ENCODE results near the gene DHRS9.

The DHRS9 gene

DNA sequence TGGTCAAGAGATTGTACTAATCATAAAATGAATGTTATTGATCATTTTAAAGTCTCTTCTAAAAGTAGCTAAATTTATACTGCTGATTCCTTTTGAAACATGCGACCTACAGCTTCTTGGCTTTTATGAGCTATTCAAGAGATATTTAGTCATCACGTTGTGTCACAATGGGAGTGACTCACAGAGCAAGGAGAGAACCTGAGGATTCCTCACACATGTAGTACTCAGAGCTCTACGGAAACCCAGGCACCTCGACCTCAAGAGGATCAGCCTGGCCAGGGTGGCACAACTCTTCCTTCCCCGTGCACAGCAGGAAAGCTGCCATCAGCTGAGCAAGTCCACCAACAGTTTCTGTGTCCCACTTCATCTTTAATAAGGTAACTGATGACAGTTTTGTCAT, at the start of gene DHRS9:
DHRS9 (plus strand) TSS at position 223 of the 400 bp plus-strand sequence. CDS start 12,019 bp downstream, outside the sequence.
- H3K9me3 ChIP-seq (ENCODE audit: control insufficient read depth, low read length): no peaks in the 10 kb centered on the region
- no peak within 1 kb of the TSS for H3K4me3 ChIP-seq (ENCODE audit: low read length)
- H3K9ac ChIP-seq (ENCODE audit: low read length): no peak within 1 kb of the TSS
- no peaks in the 10 kb centered on the region for H3K27me3 ChIP-seq (ENCODE audit: control insufficient read depth, insufficient read depth, low read length)
- no peaks in the 10 kb centered on the region for H3K36me3 ChIP-seq (ENCODE audit: control insufficient read depth, insufficient read depth, low read length)
- H3K4me1 ChIP-seq (ENCODE audit: control insufficient read depth, insufficient read depth, low read length): peaks cover 26% of the 10 kb centered on the region

GRCh38 chr2:169023161-169023560, 46.2 kb upstream of the DHRS9 start:
- Histone ChIP-seq H3K4me1 (ENCODE audit: control insufficient read depth, insufficient read depth, low read length) (no peaks in the 10 kb centered on the region), H3K9ac (ENCODE audit: low read length) (no peak overlapping the region), H3K27me3 (ENCODE audit: control insufficient read depth, insufficient read depth, low read length) (no peaks in the 10 kb centered on the region), H3K9me3 (ENCODE audit: control insufficient read depth, low read length) (no peaks in the 10 kb centered on the region), H3K36me3 (ENCODE audit: control insufficient read depth, insufficient read depth, low read length) (no peaks in the 10 kb centered on the region), H3K4me3 (ENCODE audit: low read length) (no peak overlapping the region)

DNA sequence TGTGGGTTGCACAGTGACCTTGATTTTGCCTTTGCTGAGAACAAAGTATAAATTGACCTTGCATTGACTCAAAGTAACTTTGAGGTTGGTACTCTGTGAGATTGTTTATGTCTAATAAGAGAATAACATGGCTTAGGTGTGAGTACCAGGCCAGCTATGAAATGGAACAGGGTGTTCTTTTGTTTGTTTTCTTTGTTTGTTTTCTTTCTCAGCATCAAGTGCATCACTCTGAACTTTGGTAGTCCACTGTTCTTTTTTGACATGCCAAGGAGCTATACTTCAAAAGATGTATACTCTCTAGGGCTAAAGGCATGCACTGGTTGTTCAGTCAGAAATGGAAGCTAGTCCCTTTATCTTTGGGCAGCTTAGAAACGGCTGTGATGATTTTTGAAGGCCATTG, 43.3 kb upstream of the DHRS9 start:
- Histone ChIP-seq H3K4me1 (ENCODE audit: control insufficient read depth, insufficient read depth, low read length) (no peaks in the 10 kb centered on the region), H3K4me3 (ENCODE audit: low read length) (no peak overlapping the region), H3K36me3 (ENCODE audit: control insufficient read depth, insufficient read depth, low read length) (no peaks in the 10 kb centered on the region), H3K9me3 (ENCODE audit: control insufficient read depth, low read length) (no peaks in the 10 kb centered on the region), H3K9ac (ENCODE audit: low read length) (no peak overlapping the region), H3K27me3 (ENCODE audit: control insufficient read depth, insufficient read depth, low read length) (no peaks in the 10 kb centered on the region)

GRCh38 chr2:169027234-169027633, 42.1 kb upstream of the DHRS9 start:
- H3K9me3 ChIP-seq (ENCODE audit: control insufficient read depth, low read length): no peaks in the 10 kb centered on the region
- H3K4me3 ChIP-seq (ENCODE audit: low read length): no peak overlapping the region
- H3K9ac ChIP-seq (ENCODE audit: low read length): no peak overlapping the region
- no peaks in the 10 kb centered on the region for H3K36me3 ChIP-seq (ENCODE audit: control insufficient read depth, insufficient read depth, low read length)
- no peaks in the 10 kb centered on the region for H3K4me1 ChIP-seq (ENCODE audit: control insufficient read depth, insufficient read depth, low read length)
- H3K27me3 ChIP-seq (ENCODE audit: control insufficient read depth, insufficient read depth, low read length): no peaks in the 10 kb centered on the region

GRCh38 chr2:169029341-169029740, 40.0 kb upstream of the DHRS9 start:
- Histone ChIP-seq H3K9ac (ENCODE audit: low read length) (no peak overlapping the region), H3K9me3 (ENCODE audit: control insufficient read depth, low read length) (no peaks in the 10 kb centered on the region), H3K4me3 (ENCODE audit: low read length) (no peak overlapping the region), H3K4me1 (ENCODE audit: control insufficient read depth, insufficient read depth, low read length) (peaks cover 12% of the 10 kb centered on the region), H3K36me3 (ENCODE audit: control insufficient read depth, insufficient read depth, low read length) (no peaks in the 10 kb centered on the region), H3K27me3 (ENCODE audit: control insufficient read depth, insufficient read depth, low read length) (no peaks in the 10 kb centered on the region)

DNA sequence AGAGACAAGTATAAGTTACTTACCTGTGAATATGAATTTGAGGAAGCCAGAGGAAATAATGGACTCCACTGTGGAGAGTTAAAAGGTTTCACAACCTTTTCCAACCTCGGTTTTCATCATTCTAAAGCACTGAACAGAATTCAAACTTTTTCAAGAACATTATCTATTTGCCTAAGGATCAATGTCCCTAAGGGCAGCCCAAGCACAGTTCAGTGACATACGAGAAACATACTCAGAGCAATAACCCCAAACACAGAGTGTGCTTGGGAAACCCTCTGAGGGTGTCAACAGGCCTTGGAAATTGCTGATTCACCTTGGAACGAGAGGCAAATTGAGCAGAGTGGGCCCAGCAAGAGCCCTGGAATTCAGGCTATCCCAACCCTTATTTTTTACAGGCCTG, 38.2 kb upstream of the DHRS9 start, which contains the start of gene ABCB11:
ABCB11 (minus strand) TSS at position 123 of the 400 bp plus-strand sequence. CDS start 13,199 bp downstream, outside the sequence.
- no peaks in the 10 kb centered on the region for H3K36me3 ChIP-seq (ENCODE audit: control insufficient read depth, insufficient read depth, low read length)
- no peak within 1 kb of the TSS for H3K4me3 ChIP-seq (ENCODE audit: low read length)
- H3K4me1 ChIP-seq (ENCODE audit: control insufficient read depth, insufficient read depth, low read length): peaks cover 26% of the 10 kb centered on the region
- no peak within 1 kb of the TSS for H3K9ac ChIP-seq (ENCODE audit: low read length)
- no peaks in the 10 kb centered on the region for H3K27me3 ChIP-seq (ENCODE audit: control insufficient read depth, insufficient read depth, low read length)
- no peaks in the 10 kb centered on the region for H3K9me3 ChIP-seq (ENCODE audit: control insufficient read depth, low read length)

GRCh38 chr2:169034256-169034655, 35.1 kb upstream of the DHRS9 start:
- no peak overlapping the region for H3K4me3 ChIP-seq (ENCODE audit: low read length)
- H3K9me3 ChIP-seq (ENCODE audit: control insufficient read depth, low read length): no peaks in the 10 kb centered on the region
- no peaks in the 10 kb centered on the region for H3K27me3 ChIP-seq (ENCODE audit: control insufficient read depth, insufficient read depth, low read length)
- no peaks in the 10 kb centered on the region for H3K36me3 ChIP-seq (ENCODE audit: control insufficient read depth, insufficient read depth, low read length)
- peak overlapping the region; percentile 29 for H3K9ac ChIP-seq (ENCODE audit: low read length)
- peaks cover 26% of the 10 kb centered on the region for H3K4me1 ChIP-seq (ENCODE audit: control insufficient read depth, insufficient read depth, low read length)

DNA sequence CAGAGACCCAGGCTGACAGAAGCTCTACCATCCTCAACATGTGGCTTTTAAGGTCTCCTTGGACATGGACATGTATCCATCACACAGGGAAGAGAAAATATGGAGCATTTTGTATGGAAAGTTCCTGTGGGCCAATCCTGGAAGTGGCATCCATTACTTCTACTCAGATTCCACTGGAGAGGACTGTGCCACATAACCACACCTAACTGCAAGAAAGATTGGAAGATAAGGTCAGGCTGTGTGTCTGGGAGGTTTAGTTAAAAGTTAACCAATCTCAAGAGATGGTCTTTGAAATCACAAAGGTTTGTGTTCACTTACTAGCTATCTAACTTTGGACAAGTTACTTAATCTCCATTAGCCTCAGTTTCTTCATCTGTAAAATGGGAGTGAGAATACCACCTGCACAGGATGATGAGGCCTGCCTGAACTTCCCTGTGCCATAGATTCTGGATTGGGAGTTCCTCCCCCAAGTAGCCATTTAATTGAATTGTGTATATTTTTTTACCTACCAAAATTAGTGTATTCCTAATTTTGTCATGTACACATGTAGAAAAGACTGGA, 34.3 kb upstream of the DHRS9 start:
- no peaks in the 10 kb centered on the region for H3K27me3 ChIP-seq (ENCODE audit: control insufficient read depth, insufficient read depth, low read length)
- peak overlapping the region; percentile 29 for H3K9ac ChIP-seq (ENCODE audit: low read length)
- no peaks in the 10 kb centered on the region for H3K9me3 ChIP-seq (ENCODE audit: control insufficient read depth, low read length)
- H3K36me3 ChIP-seq (ENCODE audit: control insufficient read depth, insufficient read depth, low read length): no peaks in the 10 kb centered on the region
- no peak overlapping the region for H3K4me3 ChIP-seq (ENCODE audit: low read length)
- peaks cover 26% of the 10 kb centered on the region for H3K4me1 ChIP-seq (ENCODE audit: control insufficient read depth, insufficient read depth, low read length)

- no peaks in the 10 kb centered on the region for H3K9me3 ChIP-seq (ENCODE audit: control insufficient read depth, low read length)
- H3K27me3 ChIP-seq (ENCODE audit: control insufficient read depth, insufficient read depth, low read length): no peaks in the 10 kb centered on the region
- H3K9ac ChIP-seq (ENCODE audit: low read length): no peak overlapping the region
- no peak overlapping the region for H3K4me3 ChIP-seq (ENCODE audit: low read length)
- no peaks in the 10 kb centered on the region for H3K36me3 ChIP-seq (ENCODE audit: control insufficient read depth, insufficient read depth, low read length)
- H3K4me1 ChIP-seq (ENCODE audit: control insufficient read depth, insufficient read depth, low read length): peaks cover 26% of the 10 kb centered on the region
These were observed 33.5 kb upstream of the DHRS9 start for GRCh38 chr2:169035887-169036286.

DNA sequence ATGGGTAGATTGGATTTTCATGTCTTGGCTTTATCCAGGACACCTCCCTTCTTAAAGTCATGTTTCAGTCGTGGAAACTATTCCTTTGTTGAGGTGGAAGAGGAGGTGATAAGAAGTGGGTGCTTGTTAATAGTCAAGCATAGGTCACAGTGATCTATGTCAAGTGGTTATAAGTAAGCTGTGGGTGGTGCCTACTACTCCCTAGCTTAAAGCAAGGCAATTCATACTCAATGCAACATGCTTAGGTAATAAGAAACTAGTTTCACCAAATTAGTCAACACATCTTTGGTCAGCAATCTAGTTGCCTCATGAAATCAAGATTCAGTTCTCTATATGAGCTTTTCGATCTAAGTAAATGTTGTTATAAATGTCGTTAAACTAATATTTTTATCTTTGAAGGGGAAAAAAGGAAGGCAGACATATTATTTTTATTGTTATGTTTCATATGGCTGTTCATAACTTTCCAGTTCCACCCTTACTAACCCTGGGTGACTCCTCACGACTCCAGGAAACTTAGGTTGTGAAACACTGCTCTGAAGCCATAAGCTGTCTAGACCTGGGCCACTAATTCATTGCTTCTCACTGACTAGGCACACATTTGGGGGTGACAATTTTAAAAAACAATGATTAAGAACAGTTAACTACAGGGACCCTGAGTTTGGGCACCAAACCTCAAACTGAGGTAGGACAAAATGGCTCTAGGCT, 32.5 kb upstream of the DHRS9 start:
- peaks cover 26% of the 10 kb centered on the region for H3K4me1 ChIP-seq (ENCODE audit: control insufficient read depth, insufficient read depth, low read length)
- H3K9me3 ChIP-seq (ENCODE audit: control insufficient read depth, low read length): no peaks in the 10 kb centered on the region
- no peak overlapping the region for H3K4me3 ChIP-seq (ENCODE audit: low read length)
- H3K27me3 ChIP-seq (ENCODE audit: control insufficient read depth, insufficient read depth, low read length): no peaks in the 10 kb centered on the region
- no peak overlapping the region for H3K9ac ChIP-seq (ENCODE audit: low read length)
- H3K36me3 ChIP-seq (ENCODE audit: control insufficient read depth, insufficient read depth, low read length): no peaks in the 10 kb centered on the region

DNA sequence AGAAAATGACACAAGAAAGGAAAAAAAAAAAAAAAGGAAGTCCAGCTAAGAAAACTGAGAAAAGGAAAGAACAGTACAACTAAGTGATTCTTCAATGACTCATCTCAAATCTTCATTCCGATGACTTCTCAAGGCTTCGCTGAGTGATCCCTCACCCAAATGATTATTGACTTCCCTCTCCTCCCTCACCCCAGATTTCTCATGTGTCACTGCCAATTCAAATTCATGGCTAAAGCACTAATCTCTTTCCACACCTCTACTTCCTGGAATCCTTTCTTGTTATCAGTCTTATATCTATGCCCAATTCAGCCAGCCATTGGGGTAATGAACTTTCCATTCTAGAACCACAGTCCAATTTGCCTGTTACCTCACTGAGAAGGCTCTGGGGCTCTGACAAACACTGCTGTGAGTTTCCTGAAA, 31.0 kb upstream of the DHRS9 start:
- peaks cover 23% of the 10 kb centered on the region for H3K4me1 ChIP-seq (ENCODE audit: control insufficient read depth, insufficient read depth, low read length)
- H3K9ac ChIP-seq (ENCODE audit: low read length): no peak overlapping the region
- H3K4me3 ChIP-seq (ENCODE audit: low read length): no peak overlapping the region
- no peaks in the 10 kb centered on the region for H3K36me3 ChIP-seq (ENCODE audit: control insufficient read depth, insufficient read depth, low read length)
- no peaks in the 10 kb centered on the region for H3K9me3 ChIP-seq (ENCODE audit: control insufficient read depth, low read length)
- H3K27me3 ChIP-seq (ENCODE audit: control insufficient read depth, insufficient read depth, low read length): no peaks in the 10 kb centered on the region

DNA sequence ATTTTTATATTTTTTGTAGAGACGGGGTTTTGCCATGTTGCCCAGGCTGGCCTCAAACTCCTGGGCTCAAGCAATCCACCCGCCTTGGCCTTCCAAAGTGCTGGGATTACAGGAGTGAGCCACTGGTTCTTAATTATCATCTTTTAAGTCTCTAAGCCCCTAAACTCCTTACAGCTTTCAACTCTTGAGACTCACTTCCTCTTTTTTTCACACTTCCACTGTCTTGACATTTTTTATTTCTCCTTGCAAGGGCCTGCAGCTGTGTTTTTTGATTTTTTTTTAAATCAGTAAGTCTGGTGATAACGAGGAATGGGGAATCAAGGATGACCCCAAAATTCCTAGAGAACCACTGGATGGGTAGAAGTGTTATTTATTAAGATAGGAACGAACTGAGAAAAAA, 29.7 kb upstream of the DHRS9 start:
- Histone ChIP-seq H3K9ac (ENCODE audit: low read length) (no peak overlapping the region), H3K9me3 (ENCODE audit: control insufficient read depth, low read length) (no peaks in the 10 kb centered on the region), H3K27me3 (ENCODE audit: control insufficient read depth, insufficient read depth, low read length) (no peaks in the 10 kb centered on the region), H3K4me1 (ENCODE audit: control insufficient read depth, insufficient read depth, low read length) (peaks cover 11% of the 10 kb centered on the region), H3K4me3 (ENCODE audit: low read length) (no peak overlapping the region), H3K36me3 (ENCODE audit: control insufficient read depth, insufficient read depth, low read length) (no peaks in the 10 kb centered on the region)

Data from mucosa of stomach (tissue), 1 donor.